Activated CD4-positive, alpha-beta T cell treated with anti-CD3 and anti-CD28 coated beads, Interleukin-2, amount 50 U/mL, for 16 hours (primary cell): Measurements from ENCODE around the gene RAET1G.
"Not testable (repeated sequence)": the region's sequence is repeated elsewhere in the genome, so short reads cannot be mapped to it uniquely, and the experiment has no call there.

Source experiments
- DNase-seq: peaks from one replicate; pipeline ENCODE4 v3.0.0-alpha.2; 2020

The RAET1G gene, protein sequence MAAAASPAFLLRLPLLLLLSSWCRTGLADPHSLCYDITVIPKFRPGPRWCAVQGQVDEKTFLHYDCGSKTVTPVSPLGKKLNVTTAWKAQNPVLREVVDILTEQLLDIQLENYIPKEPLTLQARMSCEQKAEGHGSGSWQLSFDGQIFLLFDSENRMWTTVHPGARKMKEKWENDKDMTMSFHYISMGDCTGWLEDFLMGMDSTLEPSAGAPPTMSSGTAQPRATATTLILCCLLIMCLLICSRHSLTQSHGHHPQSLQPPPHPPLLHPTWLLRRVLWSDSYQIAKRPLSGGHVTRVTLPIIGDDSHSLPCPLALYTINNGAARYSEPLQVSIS

DNA sequence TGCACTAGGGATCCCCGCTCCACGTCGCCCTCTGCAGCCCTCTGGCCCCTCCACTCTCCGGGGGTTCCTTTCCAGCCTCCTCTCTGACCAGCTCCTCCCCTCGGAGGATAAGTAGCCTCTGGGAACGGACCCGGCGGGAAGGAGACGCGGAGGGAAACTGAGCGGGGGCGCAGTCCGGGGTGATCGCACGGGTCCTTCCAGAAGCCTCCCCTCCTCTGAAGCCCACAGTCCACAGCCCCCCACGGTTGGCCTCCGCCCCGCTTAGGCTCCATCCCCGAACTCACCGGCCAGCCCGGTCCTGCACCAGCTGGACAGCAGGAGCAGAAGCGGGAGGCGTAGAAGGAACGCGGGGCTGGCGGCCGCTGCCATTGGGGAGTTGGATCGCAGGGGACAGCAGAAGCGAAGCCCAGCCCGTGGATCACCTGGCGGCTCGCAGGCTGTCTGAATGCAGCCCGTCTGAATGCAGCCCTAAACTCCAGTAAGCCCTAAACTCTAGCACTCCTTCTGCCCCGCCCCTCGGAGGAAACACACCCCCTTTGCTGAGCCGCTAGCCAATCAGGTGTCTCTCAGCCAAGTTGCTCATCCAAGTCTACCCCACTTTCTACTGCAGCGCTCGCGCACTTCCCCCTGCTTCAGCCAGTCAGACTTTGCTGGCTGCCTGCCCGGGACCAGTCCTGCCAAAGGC lies at the start of gene RAET1G:
Gene RAET1G (minus strand): TSS at position 480 of the 685 bp plus-strand sequence. CDS start 111 bp downstream, at position 369.
- DNase-seq, result peak; percentile 83

DNA sequence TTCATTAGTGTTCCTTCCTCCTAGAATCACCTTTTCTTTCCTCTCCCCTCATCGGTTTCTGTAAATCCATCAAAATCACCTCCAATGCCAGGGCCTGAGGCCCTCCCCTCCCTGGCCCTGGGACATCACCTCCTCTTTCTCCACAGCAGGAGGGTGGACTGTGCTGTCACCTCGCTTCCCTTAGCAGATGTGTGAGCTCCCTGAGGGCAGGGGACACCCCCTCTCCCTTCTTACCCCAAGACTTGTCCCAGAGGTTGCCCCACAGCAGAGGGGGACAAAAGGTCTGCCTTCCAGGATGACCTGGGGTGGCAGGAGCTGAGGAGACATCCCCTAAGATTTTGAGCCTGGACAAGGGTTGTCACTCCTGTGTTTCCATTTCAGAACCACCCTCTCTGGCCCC lies 46.7 kb upstream of the RAET1G start:
- no peak for DNase-seq

DNA sequence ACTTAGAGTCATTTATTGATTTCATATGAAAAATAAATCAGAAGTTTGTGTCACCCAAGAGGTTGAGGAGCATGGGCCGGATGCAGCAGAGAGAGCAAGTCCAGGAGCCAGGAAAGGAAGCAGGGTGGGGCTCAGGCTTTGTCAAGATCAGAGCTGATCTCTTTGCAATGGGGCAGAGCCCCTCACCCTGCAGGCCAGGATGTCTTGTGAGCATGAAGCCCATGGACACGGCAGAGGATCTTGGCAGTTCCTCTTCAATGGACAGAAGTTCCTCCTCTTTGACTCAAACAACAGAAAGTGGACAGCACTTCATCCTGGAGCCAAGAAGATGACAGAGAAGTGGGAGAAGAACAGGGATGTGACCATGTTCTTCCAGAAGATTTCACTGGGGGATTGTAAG lies 46.0 kb upstream of the RAET1G start:
- DNase-seq, result not testable (repeated sequence)

DNA sequence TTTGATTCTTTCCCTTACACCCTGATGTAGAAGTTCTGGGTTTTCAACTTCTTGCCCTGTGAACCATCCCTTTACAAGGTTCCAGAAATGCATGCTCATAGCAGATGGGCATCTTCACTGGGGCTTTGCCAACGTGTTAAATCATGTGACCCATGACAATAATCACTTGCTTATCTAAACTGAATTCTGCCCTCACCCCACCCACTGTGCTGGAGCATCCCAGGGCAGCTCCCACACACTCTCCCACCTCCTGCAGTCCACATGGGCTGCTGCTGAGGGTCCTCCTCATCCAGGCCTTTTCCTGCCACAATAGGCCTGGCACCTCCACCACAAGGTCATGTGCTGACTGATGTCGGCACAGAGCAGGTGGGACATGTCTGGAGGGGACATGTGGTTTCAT lies 45.1 kb upstream of the RAET1G start:
- DNase-seq, result not testable (repeated sequence)

DNA sequence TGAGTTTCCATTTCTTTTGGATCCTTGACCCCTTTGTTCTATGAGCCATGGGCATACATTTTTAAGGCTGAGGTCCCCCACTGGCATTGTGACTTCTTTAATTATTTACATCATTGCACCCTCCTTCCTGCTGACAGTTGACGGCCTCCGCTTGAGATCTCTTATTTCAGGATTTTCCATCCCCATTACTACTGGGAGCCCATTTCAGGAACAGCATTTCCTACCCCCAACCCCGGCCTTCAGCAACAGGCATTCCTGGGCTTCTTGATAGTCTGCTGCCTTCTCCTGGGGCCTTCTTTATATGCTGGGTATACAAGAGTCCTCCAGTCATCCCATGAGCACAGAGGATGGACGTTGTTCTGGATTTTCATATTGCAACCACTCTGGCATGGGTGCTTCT lies 44.7 kb upstream of the RAET1G start:
- DNase-seq, result no peak

DNA sequence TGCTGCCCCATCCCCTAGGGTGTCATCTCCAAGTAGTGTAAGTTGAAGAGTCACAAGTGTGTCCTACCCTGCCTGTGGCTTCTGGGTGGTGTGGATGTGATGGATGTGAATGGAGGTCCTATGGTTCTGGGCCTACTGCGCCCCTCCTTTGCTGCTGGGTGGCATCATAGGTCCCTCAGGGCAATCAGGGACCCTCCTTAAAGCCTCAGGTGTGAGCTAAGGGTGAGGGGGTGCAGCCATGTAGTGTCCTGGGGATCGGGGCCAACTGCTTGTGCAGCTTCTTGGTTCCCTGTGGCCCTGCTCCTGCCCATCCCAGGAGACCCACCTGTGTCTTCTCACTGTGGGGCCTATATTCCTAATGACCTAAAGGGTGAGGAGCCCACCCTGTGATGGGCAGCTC lies 43.4 kb upstream of the RAET1G start:
- DNase-seq, result not testable (repeated sequence)

DNA sequence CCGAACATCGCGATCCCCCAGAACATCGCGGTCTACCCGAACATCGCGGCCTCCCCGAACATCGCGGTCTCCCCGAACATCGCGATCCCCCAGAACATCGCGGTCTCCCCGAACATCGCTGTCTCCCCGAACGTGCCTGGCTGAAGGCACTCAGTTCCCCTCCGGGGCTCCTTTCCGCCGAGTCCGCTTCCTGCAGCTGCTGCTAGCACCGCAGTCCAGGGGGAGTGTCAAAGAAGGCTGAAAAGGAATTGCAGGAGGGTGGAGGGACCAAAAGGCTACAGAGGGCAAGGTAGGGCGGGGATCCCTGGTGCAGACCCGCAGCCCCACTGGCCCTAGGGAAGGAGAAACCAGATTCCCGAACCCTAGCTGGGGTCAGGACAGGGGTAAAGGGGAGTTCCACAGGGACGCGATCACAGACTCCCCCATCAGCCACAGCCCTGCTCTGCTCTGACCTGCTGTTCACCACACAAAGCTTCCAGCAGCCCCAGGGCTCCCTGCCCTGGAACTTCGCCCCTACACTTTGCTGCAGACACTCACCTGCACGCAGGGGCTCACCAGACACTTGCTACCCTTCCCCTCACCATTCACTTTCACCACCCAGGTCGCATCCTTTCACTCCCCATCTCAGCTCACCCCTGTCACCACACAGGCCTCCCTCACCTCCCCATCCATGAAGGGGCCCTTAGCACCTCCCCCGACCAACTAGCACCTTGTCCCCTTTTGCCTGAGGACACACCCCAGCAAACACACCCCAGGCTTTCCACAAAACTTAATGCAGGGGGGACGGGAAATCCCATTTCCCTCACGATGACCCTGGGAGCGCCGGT lies 42.5 kb upstream of the RAET1G start:
- DNase-seq, result no peak

DNA sequence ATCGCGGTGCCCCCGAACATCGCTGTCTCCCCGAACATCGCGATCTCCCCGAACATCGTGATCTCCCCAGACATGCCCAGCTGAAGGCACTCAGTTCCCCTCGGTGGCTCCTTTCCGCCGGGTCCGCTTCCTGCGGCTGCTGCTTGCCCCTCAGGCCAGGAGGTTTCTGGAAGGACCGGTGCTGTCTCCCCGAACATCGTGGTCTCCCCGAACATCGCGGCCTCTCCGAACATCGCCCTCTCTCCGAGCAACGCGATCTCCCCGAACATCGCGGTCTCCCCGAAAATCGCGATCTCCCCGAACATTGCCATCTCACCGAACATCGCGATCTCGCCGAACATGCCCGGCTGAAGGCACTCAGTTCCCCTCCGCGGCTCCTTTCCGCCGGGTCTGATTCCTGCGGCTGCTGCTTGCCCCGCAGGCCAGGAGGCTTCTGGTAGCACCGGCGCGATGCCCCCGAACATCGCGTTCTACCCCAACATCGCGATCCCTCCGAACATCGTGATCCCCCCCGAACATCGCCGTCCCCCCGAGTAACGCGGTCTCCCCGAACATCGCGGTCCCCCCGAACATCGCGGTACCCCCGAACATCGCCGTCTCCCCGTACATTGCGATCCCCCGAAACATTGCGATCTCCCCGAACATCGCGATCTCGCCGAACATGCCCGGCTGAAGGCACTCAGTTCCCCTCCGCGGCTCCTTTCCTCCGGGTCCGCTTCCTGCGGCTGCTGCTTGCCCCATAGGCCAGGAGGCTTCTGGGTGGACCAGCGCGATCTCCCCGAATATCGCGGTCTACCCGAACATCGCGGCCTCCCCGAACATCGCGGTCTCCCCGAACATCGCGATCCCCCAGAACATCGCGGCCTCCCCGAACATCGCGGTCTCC lies 41.6 kb upstream of the RAET1G start:
- DNase-seq, result no peak

DNA sequence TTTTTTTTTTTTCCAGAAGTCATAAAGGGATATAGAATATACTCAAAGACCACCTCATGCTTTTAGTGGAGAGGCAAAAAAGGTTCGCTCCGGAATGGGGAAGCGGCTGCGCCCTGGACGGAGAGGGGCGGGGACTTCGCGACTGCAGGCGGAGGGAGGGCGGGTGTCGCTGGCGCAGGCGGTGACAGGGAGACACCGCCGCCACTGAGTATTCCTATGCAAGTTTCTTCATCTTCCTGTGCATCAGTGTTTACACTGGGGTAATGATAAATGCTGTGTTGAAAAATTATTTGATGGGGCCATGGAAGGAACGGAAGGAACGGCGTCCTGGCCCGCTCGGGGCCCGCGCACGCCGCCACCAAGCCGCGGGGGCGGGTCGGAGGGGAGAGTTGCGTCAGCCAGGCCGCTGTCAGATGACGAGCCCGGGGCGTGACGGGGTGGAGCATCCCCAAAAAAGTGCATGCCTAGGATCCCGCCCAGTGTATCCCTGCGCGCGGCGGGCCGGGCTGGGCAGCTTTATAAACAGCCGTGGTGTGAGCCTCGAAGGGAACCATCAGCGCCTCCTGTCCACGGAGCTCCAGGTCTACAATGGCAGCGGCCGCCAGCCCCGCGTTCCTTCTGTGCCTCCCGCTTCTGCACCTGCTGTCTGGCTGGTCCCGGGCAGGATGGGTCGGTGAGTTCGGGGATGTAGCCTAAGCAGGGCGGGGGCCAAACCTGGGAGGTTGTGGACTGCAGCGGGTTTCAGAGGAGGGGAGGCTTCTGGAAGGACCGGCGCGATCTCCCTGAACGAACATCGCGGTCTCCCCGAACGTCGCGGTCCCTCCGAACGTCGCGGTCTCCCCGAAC lies 40.8 kb upstream of the RAET1G start, which contains the start of gene ULBP1:
Gene ULBP1 (plus strand): TSS at position 482 of the 846 bp plus-strand sequence. CDS start 107 bp downstream, at position 589.
- DNase-seq, result peak; percentile 80

DNA sequence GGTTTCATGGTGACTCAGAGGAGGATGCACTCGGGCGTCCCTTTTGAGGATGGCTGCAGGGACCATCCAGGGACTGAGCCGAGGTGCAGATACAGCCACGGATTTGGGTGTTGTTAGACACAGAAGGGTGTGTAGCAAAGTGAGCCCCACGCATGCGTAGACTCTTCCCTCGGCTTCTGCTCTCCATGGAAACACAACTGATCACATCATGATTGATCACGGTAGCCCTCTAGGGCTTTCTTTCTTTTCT lies 40.2 kb upstream of the RAET1G start:
- DNase-seq, result peak; percentile 59

DNA sequence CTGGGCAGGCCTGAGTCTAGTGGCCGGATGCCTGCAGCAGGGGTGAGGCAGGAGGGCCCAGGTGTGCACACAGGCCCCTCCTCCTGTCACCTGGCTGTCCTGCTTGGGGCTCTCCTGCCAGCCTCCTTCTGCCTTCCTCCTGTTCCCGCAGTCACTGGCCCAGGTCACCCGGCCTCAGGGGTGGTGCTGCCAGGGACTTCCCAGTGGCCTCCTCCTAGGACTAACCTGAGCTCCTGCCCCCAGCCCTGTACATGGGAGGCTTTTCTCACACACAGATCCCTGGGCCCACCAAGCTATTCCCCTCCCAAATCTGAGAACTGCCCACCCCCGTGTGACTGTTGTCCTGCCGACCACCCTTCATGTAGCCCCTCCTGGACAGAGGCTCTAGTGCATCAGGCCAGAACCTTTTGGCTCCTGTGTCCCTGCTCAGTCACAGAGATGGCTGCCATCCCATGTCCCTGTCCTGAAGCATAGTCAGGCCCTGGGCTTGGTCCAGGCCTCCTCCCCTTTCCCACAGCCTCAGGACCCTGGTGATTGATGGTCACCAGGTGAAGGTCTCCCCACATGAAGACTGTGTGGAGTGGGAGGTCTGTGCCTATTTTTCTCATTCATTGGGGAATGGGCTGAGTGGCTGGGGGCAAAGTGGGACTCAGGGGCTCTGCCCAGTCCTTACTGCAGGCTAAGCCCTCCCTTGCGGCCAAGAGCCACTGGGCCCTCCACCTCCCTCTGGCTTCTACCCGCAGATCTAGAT lies 39.7 kb upstream of the RAET1G start:
- DNase-seq, result no peak

DNA sequence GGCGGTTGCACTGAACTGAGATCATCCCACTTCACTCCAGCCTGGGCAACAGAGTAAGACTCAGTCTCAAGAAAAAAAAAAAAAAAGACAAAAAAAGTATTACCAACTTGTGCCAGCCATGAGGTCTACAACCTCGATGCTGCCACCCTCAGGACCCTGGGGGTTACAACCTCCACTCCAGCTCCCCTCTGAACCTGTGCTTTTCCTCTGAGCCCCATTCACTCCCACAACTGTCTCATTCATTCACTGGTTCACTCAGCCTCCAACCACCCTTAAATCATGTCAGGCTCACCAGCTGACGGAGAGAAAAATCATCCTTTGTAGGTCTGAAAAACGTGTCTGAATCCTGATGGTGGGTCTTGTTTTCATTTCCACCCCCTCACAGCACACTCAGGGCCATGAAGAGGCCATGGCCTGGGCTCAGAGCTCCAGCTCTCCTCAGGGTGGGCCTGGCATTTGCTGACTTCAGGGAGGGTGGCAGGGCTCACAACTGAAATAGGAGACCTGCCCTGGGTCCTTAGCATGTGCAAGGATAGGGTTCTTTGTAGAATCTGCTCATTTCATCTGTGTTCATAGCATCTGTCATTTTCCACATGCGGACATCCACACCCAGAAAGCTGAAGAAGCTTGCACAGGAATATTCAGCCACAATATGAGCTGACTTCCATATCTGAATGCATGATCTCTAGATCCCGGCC lies 39.0 kb upstream of the RAET1G start:
- peak; percentile 33 for DNase-seq

DNA sequence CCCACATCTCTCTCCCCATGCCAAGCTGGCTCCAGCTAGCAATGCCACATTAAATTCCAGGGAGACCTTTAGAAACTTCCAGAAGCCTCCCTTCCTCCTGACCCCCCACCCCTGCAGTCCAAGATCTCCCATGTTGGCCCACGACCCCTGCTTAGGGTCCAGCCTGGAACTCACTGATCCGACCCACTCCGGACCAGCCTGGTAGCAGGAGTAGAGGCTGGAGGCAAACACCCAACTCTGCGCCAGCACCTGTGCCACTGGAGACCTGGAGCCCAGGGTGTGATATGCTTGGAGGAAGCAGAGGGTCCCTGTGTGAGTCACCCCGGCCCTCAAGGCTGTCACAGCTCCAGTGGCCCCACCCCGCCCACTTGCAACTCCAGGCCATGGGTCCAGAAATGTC lies 37.6 kb upstream of the RAET1G start:
- DNase-seq, result no peak

DNA sequence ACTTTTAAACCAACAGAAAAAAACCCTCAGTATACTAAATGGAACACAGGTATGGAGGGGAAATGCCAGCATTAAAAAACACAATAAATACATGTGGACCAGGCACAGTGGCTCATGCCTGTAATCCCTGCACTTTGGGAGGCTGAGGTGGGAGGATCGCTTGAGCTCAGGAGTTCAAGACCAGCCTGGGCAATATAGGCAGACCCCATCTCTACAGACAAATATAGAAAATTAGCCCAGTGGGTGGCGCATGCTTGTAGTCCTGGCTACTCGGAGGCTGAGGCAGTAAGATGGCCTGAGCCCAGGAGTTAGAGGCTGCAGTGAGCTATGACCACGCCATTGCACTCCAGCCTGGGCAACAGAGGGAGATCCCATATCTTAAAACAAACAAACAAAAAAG lies 36.9 kb upstream of the RAET1G start:
- not testable (repeated sequence) for DNase-seq

DNA sequence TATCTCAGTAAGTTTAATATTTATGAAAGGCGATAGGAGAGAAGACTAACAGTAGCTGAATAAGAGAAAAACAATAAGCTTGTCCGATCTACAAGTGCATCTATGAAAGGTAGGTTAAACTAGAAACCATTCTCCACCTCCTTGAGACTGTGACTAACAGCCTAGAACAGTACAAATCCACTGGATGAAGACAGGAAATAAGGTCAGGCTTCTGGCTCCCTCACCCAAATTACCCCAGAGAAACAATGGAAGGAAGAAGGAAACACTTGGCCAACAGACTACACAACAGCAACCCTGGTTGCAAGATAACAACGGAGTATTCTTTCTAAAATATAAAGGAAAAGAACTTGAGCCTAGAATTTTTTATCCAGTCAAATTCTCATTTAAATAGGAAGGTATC lies 35.2 kb upstream of the RAET1G start:
- DNase-seq, result not testable (repeated sequence)

DNA sequence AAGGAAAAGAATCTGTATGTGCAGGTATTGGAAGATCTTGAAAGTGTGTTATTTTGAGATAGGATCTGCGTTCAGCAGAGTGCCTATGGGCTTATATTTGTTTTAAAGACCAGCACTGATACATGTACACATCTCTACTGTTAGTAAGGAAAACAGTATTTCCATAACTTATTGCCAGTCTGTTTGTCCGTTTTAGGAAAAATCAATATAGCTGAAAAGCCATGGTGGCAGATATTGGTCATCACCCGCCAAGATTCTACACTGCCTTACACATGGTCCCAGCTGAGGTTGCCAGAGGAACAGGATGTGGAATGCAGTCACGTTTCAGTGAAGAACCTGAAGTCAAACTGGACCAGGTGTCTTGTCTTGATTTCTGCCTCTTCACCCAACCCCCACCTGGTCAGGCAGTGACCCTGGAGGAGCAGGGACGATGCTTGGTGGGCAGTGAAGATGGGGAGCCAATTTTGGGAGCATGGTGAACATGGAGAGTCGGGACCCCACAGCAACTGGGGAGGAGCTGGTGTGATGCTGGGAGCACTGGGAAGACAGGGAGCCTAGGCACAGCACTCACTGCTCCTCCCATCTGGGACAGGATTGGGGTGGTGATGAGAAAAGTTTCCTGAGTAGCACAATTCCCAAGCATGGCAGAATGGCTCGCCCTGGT lies 32.9 kb upstream of the RAET1G start:
- DNase-seq, result not testable (repeated sequence)

DNA sequence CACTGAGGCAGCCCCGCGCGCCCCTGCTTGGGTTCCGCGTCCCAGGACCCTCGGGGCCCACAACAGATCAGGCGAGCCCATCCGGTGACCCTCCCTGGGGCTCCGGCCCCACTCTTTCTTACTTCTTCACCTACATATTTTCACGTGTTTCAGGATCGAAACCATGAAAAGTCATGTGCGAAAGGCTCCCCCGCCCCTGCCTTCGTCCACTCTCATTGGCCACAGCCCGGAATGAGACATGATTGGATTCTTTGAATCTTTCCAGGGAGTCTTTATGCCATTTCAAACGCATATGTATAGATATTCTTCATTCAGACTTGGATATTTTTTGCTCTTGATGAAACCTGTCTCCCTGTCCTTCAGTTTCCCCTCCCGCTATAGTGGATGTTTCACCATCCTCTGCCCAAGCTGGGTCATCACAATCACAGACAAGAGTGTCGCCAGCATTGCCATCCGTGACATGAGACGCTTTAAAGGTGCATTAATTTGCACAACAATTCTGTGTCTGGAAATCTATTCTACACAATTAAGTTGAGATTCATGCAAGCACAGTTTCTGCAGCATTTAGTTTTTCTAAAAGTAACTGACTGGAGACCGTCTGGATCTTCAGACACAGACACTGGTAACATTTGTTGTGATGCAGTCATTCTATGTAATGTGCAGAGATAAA lies 32.2 kb upstream of the RAET1G start:
- DNase-seq, result not testable (repeated sequence)

DNA sequence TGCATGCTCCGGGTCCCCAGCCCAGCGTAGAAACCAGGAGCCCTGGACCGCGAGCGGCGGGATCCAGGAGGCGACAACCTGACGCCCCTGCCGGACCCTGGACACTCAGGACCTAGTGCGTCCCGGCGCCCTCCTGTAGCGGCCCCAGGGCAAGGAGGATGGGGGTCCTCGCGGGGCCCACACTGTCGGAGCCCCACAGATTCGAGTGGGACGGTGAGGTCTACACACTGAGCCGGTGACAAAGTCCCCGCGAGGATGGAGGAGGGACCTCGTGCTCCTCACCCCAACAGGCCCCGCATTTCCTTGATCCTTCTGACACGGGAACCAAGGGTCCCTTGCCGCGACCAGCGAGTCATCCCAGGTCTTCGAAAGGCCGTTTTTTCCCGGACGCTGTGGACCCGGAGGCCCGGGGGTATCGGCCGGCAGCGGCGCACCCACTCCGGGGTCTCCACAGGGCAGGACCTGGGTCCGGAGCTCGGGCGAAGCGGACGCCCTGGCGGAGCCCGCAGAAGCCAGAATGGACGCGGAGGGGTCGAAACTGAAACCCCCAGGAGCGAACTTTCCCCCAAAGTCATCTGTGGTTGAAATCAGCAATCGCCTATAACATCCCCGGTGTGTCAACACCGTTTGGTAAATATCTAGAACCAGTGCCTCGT lies 31.5 kb upstream of the RAET1G start:
- DNase-seq, result not testable (repeated sequence)

DNA sequence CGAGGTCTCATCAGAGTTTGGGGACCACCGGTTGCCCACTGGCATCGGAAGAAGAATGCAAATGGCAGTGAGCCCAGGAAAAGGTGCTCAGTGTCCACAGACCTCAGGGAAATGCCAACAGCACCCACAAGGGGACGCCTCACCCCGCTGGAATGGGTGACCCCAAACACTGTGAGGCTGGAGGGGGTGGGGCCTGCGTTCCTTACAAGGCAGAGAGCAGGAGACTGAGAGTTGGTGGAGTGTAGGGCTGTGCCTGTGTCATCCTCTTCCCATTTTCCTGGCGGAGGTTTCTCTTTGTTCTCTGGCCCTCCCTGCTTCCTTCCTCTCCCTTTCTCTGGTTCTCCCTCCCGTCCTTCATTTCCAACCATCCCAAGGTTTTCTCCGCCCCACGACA lies 31.0 kb upstream of the RAET1G start:
- DNase-seq, result not testable (repeated sequence)
